Fibroblast of lung (primary cell): ENCODE data around the gene UBL7.

Source experiments
- EZH2 ChIP-seq: IDR thresholded peaks from 2 replicates; pipeline ENCODE4 v1.5.1; 2012; ENCODE audit warnings: low read length, control low read depth, mild to moderate bottlenecking; ENCODE audit errors: missing control alignments
- TF ChIP-seq, protein P1 (sequence below), 2 donors: IDR thresholded peaks in 1 of 2; conservative IDR thresholded peaks in 1 of 2; 1 replicate in 1 of 2; 2 replicates in 1 of 2; pipeline ENCODE4 v1.5.1; 2011 to 2012; ENCODE audit warnings: low read length in 2 of 2, control low read depth in 1 of 2, inconsistent platforms in 1 of 2, low read depth in 1 of 2, mild to moderate bottlenecking in 1 of 2

DNA sequence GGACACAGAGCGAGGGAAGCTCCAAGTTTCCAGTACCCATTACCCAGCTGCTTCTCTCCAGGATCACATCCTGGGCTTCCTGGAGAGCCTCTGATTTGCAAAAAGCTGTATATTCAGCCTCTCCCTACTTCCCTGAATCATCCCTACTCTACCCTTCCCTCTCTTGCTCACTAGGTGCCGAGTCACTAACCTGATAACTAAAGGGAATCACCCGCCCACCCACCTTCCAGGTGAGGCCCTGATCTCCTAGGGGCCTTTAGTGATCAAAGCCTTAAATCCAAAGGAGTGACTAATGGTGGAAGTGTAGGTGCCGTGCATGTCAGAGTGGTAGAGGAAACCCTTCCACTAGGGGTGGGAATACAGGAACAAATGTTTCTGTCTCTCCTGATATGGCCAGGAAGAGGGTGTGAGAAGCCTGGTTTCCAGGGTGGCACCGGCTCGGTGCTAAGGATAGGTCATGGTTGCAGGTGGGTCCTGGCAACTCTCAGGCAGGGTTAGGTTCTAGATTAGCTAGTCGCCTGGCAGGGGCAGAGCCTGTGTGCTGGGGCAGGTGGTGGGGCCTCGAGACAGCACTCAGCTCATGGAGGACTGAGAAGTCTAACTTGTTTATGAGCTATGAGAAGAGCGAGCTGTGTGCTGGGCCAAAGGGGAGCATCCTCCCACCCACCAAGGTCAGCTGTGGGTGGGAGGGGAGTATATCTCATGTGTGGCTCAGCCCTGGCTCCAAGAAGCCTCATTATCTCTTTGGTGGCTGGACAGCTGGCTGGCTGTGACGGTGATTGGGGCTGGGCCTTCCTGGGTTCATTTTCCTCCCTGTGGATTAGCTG, 37.3 kb downstream of the UBL7 start:
- TF ChIP-seq, protein P1, sequence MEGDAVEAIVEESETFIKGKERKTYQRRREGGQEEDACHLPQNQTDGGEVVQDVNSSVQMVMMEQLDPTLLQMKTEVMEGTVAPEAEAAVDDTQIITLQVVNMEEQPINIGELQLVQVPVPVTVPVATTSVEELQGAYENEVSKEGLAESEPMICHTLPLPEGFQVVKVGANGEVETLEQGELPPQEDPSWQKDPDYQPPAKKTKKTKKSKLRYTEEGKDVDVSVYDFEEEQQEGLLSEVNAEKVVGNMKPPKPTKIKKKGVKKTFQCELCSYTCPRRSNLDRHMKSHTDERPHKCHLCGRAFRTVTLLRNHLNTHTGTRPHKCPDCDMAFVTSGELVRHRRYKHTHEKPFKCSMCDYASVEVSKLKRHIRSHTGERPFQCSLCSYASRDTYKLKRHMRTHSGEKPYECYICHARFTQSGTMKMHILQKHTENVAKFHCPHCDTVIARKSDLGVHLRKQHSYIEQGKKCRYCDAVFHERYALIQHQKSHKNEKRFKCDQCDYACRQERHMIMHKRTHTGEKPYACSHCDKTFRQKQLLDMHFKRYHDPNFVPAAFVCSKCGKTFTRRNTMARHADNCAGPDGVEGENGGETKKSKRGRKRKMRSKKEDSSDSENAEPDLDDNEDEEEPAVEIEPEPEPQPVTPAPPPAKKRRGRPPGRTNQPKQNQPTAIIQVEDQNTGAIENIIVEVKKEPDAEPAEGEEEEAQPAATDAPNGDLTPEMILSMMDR (conservative IDR thresholded peaks at IDR 0.05 in 1 of 2, IDR thresholded peaks at IDR 0.05 in 1 of 2; ENCODE audit: low read depth in 1 of 2, low read length in 2 of 2) = no peak
- TF ChIP-seq EZH2 = no peak
